UCSD-AML1 (cell line): ENCODE measurements around the gene DOCK2.
"Not testable (repeated sequence)": the region's sequence is repeated elsewhere in the genome, so short reads cannot be mapped to it uniquely, and the experiment has no call there.

Source experiments
- DNase-seq: peaks from one replicate; lab custom pipeline; 2025; ENCODE audit not compliant: unreplicated experiment; lab: John Stamatoyannopoulos, UW

Gene DOCK2

DNA sequence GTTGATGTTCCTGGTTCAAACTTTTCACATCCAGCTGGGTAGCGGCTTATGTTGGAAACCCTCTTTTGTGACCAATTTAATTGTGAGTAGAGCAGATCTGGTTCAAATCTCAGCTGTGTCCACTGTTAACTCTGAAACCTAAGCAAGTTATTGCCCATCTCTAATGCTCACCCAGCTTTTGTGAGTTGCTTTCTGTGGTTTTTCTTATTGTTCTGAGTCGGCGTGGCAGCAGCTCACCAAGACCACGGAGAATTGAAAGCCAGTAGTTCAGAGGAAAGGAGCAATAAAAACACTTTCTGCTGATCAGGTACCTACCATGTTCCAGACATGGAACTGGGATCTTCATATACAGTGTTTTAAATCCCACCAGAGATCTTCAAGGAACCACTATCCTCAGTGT, 114.4 kb downstream of the DOCK2 start:
- no peak for DNase-seq

DNA sequence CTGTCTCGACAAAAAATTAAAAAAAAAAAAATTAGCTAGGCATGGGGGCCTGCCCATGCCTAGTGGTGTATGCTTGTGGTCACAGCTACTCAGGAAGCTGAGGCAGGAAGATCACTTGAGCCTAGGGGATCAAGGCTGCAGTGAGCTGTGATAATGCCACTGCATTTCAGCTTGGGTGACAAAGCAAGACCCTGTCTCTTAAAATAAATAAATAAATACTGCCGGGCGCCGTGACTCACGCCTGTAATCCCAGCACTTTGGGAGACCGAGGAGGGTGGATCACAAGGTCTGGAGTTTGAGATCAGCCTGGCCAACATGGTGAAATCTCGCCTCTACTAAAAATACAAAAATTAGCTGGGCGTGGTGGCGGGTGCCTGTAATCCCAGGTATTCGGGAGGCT, 115.5 kb downstream of the DOCK2 start:
- not testable (repeated sequence) for DNase-seq

DNA sequence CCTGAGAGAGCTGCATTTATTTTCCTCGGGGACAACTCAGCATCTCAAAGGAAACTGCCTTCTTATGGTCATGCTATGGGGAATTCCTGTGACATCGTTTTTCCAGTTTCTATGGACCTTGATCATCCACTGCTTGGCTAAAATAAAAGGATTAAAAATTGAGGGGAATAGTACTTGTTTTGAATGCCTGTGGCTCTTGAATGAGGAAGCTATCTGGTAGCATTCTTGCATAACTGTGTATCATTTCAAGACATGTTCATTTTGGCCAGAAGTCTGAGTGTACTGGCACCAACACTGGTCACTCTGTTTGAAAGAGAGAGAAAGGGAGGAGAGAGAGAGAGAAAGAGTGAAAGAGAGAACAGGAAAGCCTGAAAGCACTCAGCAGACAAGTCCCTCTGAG, 116.7 kb downstream of the DOCK2 start:
- no peak for DNase-seq

DNA sequence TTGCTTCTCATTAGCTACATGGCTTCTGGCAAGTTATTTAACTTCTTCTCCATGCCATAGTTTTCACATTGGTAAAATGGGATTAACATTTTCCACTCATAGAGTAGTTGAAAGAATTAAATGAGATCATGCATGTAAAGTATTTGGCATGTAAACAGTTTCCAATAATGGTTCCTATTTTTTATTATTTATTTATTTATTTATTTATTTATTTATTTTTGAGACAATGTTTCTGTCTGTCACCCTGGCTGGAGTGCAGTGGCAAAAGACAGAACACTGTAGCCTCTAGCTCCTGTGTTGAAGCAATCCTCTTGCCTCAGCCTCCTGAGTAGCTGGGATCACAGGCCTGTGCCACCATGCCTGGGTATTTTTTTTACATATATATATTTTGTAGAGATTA, 117.7 kb downstream of the DOCK2 start:
- no peak for DNase-seq

DNA sequence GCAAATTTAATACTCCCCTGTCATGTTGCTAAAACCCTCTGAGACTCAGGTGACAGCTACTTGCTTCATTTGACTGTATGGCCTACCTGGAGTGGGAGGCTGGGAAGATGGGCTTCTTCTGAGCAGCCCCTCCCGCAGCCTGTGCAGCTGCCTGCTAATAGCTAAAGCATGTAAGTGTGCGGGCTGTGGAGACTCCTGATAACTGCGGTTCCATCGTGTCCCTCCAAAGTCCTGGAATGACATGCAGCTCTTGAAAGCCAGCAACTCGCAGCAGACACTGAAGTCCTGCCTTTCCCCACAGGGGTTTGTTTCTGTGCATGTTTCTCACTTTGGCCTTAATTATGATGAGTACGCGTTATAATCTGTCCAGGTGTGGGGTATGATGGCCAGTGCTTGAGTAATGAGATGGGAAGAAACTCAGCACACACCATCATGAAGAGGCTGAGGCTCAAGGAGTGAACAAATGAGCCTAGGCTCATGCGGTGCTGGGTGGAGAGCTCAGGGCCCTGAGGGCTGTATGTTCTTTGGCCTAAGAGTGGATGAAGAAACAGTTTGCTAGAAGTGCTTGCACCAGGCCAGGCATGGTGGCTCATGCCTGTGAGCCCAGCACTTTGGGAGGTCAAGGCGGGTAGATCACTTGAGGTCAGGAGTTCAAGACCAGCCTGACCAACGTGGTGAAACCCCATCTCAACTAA, 119.1 kb downstream of the DOCK2 start:
- DNase-seq, result no peak

DNA sequence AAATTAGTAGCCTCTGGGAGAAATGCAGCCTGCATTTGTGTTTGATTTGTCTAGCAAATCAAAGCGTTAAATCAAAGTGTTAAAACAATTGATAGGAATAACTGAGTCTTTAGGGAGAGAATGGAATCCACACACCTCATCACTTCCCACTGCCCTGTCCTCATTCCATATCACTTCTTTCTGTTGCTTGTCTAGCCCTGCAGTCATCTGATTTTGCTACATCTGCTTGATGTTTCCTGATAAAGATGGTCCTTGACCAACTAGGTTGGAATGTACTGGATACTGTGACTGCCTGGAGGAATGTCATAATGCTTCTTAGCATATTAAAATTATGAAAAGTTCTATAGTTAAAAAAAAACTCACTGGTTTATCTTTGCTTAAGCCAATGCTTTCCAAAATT, 119.9 kb downstream of the DOCK2 start:
- DNase-seq, result no peak

DNA sequence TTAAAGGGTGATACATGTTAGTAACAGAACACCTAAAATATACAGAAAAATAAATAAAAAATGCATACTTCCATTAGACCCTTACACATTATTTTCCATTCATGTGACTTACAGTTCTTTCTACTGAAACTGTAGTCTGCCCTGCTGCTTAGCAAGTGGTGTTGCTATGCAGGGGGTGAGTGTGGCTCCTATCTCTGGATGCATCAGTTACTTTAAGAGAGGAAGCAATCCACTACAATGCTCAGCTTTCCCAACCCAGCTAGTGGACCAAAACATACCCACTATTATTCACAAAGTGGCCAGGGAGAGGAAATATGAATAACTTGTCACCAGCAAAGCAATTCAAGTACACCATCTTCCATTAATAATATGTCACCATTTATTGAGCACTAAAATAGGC, 121.8 kb downstream of the DOCK2 start:
- DNase-seq, result no peak

DNA sequence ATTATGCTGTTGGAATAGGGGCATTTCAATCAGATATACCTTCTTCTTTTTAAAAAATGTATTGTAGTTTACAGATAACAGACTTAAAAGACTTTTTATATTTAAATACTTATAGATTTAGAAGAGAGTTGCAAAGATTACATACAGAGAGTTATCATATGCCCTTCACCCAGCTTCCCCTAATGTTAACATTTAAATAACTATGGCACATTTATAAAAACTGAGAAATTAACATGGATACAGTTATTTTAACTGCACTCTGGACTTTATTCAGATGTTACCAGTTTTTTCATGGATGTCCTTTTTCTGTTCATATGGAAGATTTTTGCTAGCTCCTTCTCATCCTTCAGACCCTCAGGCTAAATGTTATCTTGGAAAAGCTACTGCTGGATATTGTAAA, 123.2 kb downstream of the DOCK2 start:
- DNase-seq, result no peak

DNA sequence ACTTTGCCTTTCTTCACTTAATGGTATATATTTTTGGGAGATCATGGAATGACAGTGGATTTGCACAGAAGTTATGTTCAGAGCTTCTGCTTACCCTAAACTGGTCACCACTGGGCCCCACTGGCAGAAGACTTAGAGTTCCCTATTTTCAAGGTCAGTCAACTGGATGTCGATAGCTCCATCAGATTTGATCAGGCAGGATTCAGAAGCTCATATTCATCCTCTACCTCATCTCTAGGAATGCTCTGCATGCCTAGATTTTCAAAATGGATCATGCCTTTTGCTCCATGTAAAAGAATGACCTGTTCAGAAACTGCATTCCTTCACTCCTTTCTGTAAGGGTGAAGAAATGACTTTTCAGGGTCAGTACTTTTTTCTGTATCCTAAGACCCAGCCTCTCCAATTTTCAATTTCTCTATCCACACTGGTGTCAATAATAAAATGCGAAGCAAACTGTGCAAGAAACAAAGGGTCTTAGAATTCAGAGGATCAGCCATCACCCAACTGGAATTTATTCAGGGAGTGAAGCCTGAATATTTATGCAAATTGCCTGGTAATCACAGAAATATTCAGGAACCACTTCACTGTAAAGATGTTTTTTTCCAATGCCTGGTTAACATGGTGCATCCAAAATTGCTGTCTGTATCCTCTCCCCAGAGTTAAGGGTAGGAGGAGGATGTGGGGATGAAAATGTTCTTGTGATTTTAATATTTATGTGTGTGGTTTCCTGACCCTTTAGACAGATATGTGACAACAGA, 125.4 kb downstream of the DOCK2 start:
- DNase-seq, result no peak

DNA sequence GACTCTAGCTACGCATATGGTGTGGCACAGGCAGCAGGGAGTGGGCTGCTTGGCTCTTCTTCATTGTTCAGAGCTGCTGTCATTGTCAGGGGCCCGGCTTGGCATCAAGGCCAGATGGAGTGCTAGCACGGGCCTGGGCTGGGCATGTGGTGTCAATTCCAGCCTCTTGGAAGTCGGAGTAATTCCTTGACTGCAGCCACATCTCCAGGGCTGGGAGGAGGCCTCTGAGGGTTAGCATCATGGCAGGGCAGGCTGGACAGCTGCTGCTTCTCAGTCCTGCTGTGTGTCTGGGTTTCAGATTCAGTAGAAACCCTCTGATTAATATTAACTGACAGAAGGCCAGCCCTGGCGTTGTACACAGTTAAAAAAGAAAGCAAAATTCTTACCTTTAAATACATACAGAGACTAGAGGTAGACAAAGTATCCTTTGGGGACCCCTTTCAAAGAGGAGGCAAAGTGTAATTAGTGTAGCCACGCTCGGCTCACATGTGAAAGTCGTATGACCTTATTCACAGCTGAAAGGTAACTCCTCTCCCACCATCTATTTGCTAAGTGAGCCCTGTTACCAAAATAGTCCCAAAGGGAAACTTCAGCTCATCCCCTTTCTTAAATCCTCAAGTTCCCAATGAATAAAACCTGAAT, 126.4 kb downstream of the DOCK2 start:
- no peak for DNase-seq

DNA sequence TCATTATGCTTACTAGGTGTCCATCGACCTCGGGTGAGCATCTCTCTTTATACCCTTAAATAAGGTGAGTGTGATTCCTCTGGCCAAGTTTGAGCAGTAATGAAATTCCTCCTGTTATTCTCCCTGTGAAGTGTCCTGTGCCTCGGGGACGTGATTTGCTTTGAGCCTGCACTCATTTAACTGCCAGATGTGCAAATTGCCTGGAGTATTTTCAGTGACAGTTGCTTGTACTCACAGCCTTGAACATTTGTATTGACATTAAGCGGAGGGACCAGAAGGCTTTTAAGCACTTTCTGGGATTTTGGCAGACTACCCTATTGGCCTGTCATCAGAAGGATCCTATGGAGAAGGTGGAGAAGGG, 126.9 kb downstream of the DOCK2 start:
- DNase-seq, result no peak

DNA sequence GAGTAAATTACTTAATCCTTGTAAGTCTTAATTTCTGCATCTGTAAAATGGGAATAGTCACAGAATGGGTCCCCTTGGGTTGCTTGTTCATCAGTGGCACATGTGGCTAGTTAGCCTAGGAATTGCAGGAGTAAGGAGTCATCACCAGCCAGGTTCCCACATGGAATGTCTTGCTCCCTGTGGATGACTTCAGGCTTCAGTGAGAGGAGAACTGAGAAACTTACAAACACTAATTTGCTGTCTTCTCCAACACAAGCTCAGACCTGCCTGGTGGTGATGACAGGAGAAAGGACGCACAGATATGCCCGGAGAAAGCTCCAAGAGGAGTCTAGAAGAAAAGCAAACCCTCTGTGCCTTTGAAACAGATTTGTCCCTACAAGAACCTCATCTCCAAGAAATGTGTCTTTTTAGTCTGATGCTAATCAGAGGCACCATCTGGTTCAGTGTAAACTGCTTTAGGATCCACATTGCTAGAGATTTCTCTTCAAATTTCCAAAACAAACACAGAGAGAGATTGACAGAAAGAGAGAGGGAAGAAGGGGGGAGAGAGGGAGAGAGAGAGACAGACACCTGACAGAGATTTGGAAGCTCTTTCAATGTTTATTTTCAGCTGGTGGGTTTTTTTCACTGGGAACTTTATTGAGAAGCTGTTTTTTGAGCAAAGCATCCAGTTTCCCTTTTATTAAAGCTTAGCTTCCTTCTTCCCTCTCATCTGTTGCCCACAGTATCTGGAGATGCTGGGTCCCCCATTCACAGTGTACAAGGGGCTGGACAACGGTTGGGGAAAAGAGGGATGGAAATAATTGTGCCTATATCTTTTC, 128.3 kb downstream of the DOCK2 start:
- no peak for DNase-seq

DNA sequence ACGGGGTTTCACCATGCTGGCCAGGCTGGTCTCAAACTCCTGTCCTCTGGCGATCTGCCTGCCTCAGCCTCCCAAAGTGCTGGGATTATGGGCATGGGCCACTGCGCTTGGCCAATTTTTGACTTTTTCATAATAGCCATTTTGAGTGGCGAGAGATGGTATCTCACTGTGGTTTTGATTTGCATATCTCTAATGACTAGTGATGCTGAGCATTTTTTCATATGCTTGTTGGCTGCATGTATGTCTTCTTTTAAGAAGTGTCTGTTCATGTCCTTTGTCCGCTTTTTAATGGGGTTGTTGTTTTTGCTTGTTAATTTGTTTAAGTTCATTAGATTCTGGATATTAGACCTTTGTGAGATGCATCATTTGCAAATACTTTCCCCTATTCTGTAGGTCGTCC, 129.9 kb downstream of the DOCK2 start:
- not testable (repeated sequence) for DNase-seq

DNA sequence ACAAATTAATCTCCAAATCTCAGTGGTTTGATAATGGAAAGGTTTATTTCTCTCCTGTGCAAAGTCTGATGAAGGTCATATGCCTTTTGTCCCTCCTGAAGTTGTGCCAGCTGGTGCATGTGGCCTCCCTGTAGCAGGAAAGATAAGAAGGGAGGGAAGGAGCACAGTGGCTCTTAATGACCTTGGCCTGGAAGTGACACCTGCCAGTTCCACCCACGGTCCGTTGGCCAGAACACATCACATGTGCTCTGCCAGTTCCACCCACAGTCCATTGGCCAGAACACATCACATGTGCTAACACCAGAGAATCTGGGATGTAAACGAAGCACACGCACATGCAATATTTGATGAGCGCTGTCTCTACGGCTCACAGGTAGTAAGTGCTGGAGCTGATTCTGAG, 130.9 kb downstream of the DOCK2 start:
- no peak for DNase-seq

DNA sequence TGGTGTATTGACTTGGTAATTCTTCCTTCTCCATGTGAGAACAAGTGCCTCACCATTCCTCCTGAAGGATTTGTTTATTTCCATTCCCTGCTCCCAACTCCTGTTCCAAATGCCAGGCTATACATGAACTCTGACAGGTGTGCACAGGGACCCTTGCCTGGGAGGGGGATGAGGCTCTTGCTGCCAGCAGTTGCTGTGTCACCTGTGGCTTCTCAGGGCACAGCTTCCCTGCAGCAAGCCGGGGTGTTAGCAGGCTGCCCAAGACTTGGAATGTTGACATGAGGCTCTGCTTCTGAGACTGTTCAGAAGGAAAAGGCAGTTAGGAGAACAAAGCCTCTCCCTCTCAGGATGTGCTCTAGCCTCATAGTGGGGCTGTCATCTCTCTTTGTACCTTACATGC, 131.3 kb downstream of the DOCK2 start:
- no peak for DNase-seq

DNA sequence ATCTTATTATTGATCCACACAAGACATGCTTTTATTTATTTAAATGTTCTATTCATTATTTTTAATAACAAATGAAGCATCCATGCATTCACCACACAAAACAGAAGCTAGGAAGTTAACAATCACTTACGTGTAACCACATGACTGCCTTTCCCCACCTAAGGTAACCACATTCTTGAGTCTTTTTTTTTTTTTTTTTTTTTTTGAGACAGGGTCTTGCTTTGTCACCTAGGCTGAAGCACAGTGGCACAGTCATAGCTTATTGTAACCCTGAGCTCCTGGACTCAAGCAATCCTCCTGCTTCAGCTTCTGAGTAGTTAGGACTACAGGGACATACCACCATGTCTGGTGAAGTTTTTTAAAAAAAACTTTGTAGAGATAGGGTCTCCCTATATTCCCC, 133.0 kb downstream of the DOCK2 start:
- DNase-seq, result no peak

DNA sequence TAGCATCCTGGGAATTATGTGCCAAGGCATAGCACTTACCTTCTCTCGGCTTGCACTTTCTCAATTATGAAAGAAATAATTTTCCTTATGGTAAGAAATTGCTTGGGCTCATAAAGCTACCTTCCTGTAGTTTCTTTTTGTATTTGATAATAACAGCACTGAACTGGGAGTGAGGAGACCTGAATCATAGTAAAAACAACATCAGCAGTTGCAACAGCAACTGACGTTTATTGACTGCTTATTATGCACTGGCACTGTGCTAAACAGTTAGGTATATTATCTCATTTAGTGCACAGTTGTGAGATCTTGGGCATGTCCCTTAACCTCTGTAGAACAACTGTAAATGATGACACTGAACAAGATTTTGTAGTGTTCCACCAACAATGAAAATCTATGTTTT, 135.2 kb downstream of the DOCK2 start:
- no peak for DNase-seq

DNA sequence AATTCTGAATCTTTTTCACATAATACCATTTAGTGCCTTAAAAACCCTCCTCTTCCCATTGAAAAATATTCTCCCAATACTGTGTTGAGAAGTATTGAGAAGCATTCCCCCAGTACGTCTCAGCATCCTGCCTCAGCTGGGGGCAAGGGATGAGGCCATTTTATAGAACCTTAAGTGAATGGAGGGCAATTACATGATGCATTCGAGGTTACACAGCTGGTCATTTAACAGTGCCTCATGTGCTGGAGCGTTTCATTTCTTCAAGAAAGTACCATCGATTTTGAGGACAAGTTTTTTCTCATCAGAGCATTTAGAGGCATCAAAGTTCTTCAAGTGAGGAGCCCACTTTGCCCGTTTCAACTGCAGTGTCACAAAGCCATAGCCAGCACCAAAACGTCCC, 135.6 kb downstream of the DOCK2 start:
- no peak for DNase-seq

DNA sequence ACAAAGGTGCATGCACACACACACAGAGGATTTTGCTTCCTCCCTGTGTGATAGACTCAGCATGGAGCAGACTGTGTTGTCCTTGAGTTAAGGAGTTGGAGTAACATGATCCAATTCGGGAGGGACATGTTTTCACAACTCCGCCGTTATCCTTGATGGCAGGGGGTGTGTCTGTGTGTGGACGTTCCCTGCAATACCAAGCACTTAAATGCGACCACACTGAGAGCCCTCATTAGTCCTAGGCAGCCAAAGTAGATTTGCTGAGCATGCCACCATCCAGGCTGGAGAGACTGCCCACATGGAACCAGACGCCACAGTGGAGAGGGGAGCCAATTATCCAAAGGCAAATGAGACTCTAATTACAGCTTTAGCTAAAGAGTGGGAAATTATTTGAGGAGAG, 140.1 kb downstream of the DOCK2 start:
- no peak for DNase-seq

DNA sequence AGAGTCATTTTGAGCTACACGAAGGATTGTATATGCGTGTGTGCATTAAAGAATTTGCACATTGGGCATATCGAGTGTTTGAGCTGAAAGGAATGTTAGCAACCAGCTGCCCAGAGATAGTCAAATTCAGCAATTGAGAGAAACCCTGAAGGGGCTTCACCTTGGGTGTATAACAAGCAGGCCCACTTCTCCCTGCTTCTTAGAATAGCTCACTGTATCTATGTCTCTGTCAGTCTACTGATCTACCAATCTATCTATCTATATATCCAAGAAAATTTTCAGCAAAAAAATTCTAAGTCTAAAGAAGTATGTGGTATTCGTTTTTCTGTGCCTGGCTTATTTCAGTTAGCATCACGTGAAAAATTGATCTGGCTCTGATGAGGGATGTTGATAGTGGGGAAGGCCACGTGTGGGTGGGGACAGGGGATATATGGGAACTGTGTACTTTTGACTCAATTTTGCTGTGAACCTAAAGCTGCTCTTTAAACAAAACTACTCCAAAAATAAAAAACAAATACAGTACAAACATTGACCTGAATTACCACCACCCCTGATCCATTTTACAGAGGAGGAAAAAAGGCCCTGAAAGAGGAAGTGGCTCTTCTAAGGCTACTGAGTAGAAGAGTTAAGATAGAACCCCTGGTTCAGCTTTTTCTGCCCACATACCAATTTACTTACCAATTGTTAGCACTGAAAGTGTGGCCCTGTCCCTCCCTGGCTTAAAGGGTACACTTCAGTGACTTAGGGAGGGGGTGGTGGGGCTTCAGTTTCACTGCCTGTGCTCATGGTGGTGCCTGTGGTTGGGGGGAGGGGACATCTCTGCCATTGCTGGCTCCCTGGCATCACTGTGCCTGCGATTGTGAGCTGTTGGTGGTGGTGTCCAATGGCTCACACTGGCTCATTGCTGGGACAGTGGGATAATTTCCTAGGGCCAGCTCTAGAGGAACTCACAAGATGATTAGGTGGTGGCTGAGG, 141.8 kb downstream of the DOCK2 start:
- no peak for DNase-seq
